Right atrium auricular region (tissue), 2 donors: ENCODE measurements around the gene ASB13. TPM values are rescaled to one million over a fixed set of nuclear protein-coding genes. Genes with fewer than 3 reads are reported as not detected.

ENCODE experiments used
- DNase-seq: peaks from one replicate; pipeline ENCODE4 v3.0.0-alpha.2; 2019; ENCODE audit warnings: low spot score
- H3K27ac ChIP-seq, 2 donors: fragments of 200-600 bp; sonication (generic); 1 replicate in 1 of 2; 2 replicates in 1 of 2; pipeline ENCODE4 v1.5.1; 2016 to 2019
- H3K27me3 ChIP-seq, 2 donors: fragments of 200-600 bp; sonication (generic); one replicate each; pipeline versions ENCODE4 v1.5.1 to v1.6.0; 2017 to 2019
- H3K36me3 ChIP-seq: fragments of 200-600 bp; sonication (generic); one replicate; pipeline ENCODE4 v1.5.1; 2016
- H3K4me1 ChIP-seq, 2 donors: fragments of 200-600 bp; sonication (generic); one replicate each; pipeline versions ENCODE4 v1.5.1 to v1.6.0; 2017 to 2019
- H3K4me3 ChIP-seq, 2 donors: fragments of 200-600 bp; sonication (generic); 1 replicate in 1 of 2; 2 replicates in 1 of 2; pipeline ENCODE4 v1.5.1; 2017 to 2019; ENCODE audit warnings: mild to moderate bottlenecking in 1 of 2, moderate library complexity in 1 of 2
- H3K9me3 ChIP-seq, 2 donors: fragments of 200-600 bp; sonication (generic); one replicate each; pipeline ENCODE4 v1.5.1; 2019
- total RNA-seq, 2 donors: library from RNA; depleted of rRNA; stranded (reverse); fragments of >200 nt; gene quantifications; one replicate each; pipeline ENCODE4 v1.1.0, GENCODE V29; 2016
- TF ChIP-seq, protein P1 (sequence below), 2 donors: fragments of 200-600 bp; sonication (generic); IDR thresholded peaks; one replicate each; pipeline ENCODE4 v1.5.1; 2019; ENCODE audit warnings: antibody characterized with exemption in 2 of 2

ASB13 gene
- total RNA-seq, 2 donors from 2014 or later, result 10.5 to 14.3 TPM

DNA sequence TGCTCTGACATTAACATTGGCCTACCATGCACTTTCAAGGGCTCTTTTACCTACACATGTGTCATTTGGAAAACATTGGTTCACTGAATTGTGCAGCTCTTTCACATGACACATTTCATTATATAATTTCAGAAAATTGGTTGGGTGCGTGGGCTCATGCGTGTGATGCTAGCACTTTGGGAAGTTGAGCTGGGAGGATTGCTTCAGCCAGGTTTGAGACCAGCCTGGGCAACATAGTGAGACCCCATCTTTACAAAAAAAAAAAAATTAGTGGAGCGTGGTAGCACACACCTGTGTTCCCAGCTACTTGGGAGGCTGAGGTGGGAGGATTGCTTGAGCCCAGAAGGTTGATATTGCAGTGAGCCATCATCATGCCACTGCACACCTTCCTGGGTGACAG lies 22.2 kb upstream of the ASB13 start:
- Histone ChIP-seq H3K27ac (no peak overlapping the region), H3K4me1 (peaks cover 0 to 32% of the 10 kb centered on the region in 2 donors), H3K9me3 (no peaks in the 10 kb centered on the region), H3K4me3 (no peak overlapping the region), H3K27me3 (no peaks in the 10 kb centered on the region), H3K36me3 (no peaks in the 10 kb centered on the region)
- no peak for DNase-seq
- TF ChIP-seq, protein P1, sequence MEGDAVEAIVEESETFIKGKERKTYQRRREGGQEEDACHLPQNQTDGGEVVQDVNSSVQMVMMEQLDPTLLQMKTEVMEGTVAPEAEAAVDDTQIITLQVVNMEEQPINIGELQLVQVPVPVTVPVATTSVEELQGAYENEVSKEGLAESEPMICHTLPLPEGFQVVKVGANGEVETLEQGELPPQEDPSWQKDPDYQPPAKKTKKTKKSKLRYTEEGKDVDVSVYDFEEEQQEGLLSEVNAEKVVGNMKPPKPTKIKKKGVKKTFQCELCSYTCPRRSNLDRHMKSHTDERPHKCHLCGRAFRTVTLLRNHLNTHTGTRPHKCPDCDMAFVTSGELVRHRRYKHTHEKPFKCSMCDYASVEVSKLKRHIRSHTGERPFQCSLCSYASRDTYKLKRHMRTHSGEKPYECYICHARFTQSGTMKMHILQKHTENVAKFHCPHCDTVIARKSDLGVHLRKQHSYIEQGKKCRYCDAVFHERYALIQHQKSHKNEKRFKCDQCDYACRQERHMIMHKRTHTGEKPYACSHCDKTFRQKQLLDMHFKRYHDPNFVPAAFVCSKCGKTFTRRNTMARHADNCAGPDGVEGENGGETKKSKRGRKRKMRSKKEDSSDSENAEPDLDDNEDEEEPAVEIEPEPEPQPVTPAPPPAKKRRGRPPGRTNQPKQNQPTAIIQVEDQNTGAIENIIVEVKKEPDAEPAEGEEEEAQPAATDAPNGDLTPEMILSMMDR (IDR thresholded peaks at IDR 0.05), result no peak

- H3K27ac ChIP-seq, result peak overlapping the region; percentile 93 to 95
- peak overlapping the region; percentile 84 to 96 for H3K4me3 ChIP-seq
- H3K36me3 ChIP-seq, result no peaks in the 10 kb centered on the region
- no peaks in the 10 kb centered on the region for H3K27me3 ChIP-seq
- no peaks in the 10 kb centered on the region for H3K9me3 ChIP-seq
- peaks cover 0 to 16% of the 10 kb centered on the region in 2 donors for H3K4me1 ChIP-seq
- no peak for DNase-seq
- TF ChIP-seq, protein P1 (IDR thresholded peaks at IDR 0.05), result no peak
Measured at GRCh38 chr10:5685764-5686240, 19.4 kb upstream of the ASB13 start.

DNA sequence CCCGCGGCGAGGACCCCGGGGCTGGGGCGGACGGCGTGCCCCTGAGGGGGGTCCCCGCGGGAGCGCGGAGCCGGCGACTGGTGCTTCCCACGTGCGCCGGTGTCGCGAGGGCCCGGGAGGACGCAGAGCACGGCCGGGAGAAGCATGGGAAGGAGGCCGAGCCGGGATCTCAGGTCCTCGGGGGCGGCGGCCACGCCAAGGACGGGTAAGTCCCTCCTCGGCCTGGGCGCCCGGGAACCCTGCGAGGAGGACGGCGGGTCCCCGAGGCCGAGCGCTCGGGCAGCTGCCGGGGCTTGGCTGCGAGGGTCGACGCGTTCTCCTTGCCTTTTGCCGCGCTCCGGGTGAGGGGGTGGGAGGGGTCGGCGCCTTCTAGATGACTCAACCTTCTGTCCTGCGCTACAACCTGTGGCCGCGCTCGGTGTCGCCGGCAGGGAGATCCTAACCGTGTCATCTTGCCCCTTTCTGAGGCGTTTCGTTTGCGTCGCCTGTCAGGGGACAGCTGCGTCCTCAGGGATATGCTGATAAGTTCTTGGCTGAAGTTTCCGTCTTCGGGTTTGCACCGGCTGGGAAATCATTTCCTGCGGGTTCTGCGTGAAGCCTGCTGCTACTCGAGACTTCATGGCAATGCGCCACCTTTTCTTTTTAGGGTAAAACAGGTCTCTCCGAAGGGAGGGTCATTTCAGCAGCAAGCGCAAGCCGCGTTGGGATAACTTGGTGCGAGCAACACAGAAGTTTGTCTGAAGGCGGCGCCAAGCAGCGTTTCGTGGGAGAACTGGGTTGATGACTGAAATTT lies 18.8 kb upstream of the ASB13 start:
- Histone ChIP-seq H3K27ac (peak overlapping the region; percentile 93 to 95), H3K27me3 (no peaks in the 10 kb centered on the region), H3K4me3 (peak overlapping the region; percentile 84 to 96), H3K36me3 (no peaks in the 10 kb centered on the region), H3K4me1 (peaks cover 0 to 16% of the 10 kb centered on the region in 2 donors), H3K9me3 (no peaks in the 10 kb centered on the region)
- DNase-seq, result peak; percentile 75
- TF ChIP-seq, protein P1 (IDR thresholded peaks at IDR 0.05), result peak; percentile 27 to 67

DNA sequence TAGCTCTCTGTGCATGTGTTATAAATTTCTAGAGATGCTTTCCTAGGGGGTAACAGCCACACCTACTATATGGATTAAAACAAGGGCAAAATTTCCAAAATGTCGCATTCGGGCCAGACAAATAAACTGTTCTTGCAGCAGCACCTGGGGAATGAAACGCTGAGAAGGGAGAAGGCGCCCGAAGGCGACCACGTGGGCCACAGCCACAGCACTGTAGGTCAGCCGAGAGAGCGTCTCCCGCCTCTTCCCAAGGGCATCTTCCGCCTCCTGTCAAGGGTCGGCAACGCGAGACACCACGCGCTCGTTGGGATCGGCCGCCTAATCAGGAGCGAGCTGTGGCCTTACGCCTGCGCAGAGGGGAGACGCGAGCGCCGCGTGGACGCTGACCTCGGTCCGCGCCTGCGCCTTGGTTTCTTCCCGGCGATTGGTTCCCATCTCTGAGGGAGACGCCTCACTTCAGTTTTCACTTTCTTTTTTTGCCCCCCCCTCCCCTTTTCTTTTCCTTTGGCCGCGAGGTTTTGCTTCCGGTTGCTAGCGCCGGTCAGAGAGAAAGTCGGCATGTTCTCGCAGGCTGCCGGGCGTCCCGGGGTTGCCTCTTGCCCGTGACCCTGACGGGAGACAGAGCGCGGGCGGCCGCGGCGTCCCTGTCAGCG lies 18.0 kb upstream of the ASB13 start, which contains the start of gene TASOR2:
Gene TASOR2, plus strand, starts transcription at position 521 of the 653 bp plus-strand sequence. CDS start 35,805 bp downstream, outside the sequence.
- TF ChIP-seq, protein P1 (IDR thresholded peaks at IDR 0.05), result no peak
- H3K9me3 ChIP-seq, result no peaks in the 10 kb centered on the region
- peaks cover 0 to 16% of the 10 kb centered on the region in 2 donors for H3K4me1 ChIP-seq
- peak; percentile 97 for DNase-seq
- H3K27ac ChIP-seq, result peak within 1 kb of the TSS; percentile 93 to 95
- no peaks in the 10 kb centered on the region for H3K36me3 ChIP-seq
- no peaks in the 10 kb centered on the region for H3K27me3 ChIP-seq
- peak within 1 kb of the TSS; percentile 84 to 96 for H3K4me3 ChIP-seq

DNA sequence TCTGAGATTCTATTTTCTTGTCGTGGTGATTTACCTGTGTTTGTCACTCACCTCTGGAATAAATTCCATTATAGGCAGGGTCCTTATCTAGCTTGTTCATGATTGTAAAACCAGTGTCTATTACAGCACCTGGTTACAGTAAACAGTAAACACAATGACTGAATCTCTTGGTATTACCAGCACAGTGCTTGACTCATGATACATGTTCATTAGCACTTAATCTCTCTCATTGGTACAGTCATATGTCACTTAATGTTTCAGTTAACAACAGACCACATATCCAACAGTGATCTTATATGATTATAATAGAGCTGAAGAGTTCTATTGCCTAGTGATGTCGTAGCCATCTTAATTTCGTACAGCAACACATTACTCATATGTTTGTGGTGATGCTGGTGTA lies 16.7 kb upstream of the ASB13 start:
- Histone ChIP-seq H3K27ac (no peak overlapping the region), H3K36me3 (no peaks in the 10 kb centered on the region), H3K4me1 (peaks cover 0 to 16% of the 10 kb centered on the region in 2 donors), H3K9me3 (no peaks in the 10 kb centered on the region), H3K4me3 (no peak overlapping the region), H3K27me3 (no peaks in the 10 kb centered on the region)
- DNase-seq, result no peak
- TF ChIP-seq, protein P1 (IDR thresholded peaks at IDR 0.05), result no peak
